IPS DF 6.9 (cell line): ENCODE data around the gene FAM89A.

ENCODE experiments used
- DNase-seq: peaks from one replicate; pipeline ENCODE4 v3.0.0-alpha.2; 2013; ENCODE audit warnings: low read depth, low spot score
- H3K27ac ChIP-seq: one replicate; pipeline ENCODE4 v1.5.1; 2013; ENCODE audit warnings: low read length, control low read depth
- H3K27me3 ChIP-seq: 2 replicates; pipeline ENCODE4 v1.6.1; 2013; ENCODE audit warnings: mild to moderate bottlenecking, low read length; ENCODE audit not compliant: control insufficient read depth, insufficient read depth
- H3K36me3 ChIP-seq: 2 replicates; pipeline ENCODE4 v1.6.1; 2013; ENCODE audit warnings: low read length; ENCODE audit not compliant: control insufficient read depth, insufficient read depth
- H3K4me1 ChIP-seq: 2 replicates; pipeline ENCODE4 v1.6.1; 2013; ENCODE audit warnings: low read length; ENCODE audit not compliant: control insufficient read depth, insufficient read depth
- H3K4me3 ChIP-seq: 2 replicates; pipeline ENCODE4 v1.5.1; 2013; ENCODE audit warnings: mild to moderate bottlenecking, low read length
- H3K9me3 ChIP-seq: 2 replicates; pipeline ENCODE4 v1.6.1; 2013; ENCODE audit warnings: low read length, inconsistent platforms; ENCODE audit not compliant: control insufficient read depth, insufficient read depth
- WGBS: extraction: QIAGEN DNeasy Blood & Tissue Kit; methylation state at CpG from one replicate; pipeline ENCODE4 v1.1.7; 2013; ENCODE audit warnings: mixed read lengths, missing lambda C conversion rate; ENCODE audit not compliant: insufficient read length, insufficient coverage; 5-methylcytosine and 5-hydroxymethylcytosine counted together

FAM89A gene

GRCh38 chr1:231040019-231040799, at the start of gene FAM89A:
Gene FAM89A (minus strand): TSS chr1:231040254. CDS start chr1:231040211, 43 bp downstream.
- WGBS, result no CpG with 5 or more reads among the region's 82 CpGs
- no peak within 1 kb of the TSS for H3K27ac ChIP-seq
- no peaks in the 10 kb centered on the region for H3K36me3 ChIP-seq
- peaks cover 44% of the 10 kb centered on the region for H3K27me3 ChIP-seq
- DNase-seq, result no peak
- H3K9me3 ChIP-seq, result no peaks in the 10 kb centered on the region
- H3K4me1 ChIP-seq, result no peaks in the 10 kb centered on the region; the same call in 1 of the 2 replicates
- peak within 1 kb of the TSS; percentile 57 for H3K4me3 ChIP-seq

- no CpG with 5 or more reads among the region's 5 CpGs for WGBS
- Histone ChIP-seq H3K4me1 (no peaks in the 10 kb centered on the region), H3K4me3 (no peak overlapping the region), H3K9me3 (no peaks in the 10 kb centered on the region), H3K27me3 (no peaks in the 10 kb centered on the region), H3K27ac (no peak overlapping the region), H3K36me3 (no peaks in the 10 kb centered on the region)
- DNase-seq, result no peak
Observed at GRCh38 chr1:231084353-231084752, 44.3 kb upstream of the FAM89A start.

DNA sequence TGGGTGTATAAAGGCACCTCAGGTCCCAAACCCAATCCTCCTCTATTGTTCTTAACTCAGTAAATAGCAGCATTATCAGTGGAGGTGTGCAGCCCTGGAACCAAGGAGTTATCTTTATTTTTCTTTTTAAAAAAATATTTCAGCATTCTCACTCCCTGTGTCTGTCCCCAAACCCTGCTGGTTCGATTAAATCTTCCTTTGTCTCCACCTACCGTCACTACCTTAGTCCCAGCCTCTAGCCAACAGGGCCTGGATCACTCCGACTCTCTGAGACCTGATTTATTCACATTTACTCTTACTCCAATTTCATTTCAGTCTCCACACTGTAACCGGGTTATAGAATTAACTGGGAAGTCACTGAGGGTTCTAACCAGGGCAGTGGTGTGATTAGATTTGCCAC, 39.1 kb upstream of the FAM89A start:
- no peak for DNase-seq
- no CpG with 5 or more reads among the region's 4 CpGs for WGBS
- no peak overlapping the region for H3K4me3 ChIP-seq
- H3K4me1 ChIP-seq, result no peaks in the 10 kb centered on the region; the same call in 1 of the 2 replicates
- H3K9me3 ChIP-seq, result no peaks in the 10 kb centered on the region
- H3K27me3 ChIP-seq, result no peaks in the 10 kb centered on the region
- H3K36me3 ChIP-seq, result no peaks in the 10 kb centered on the region
- no peak overlapping the region for H3K27ac ChIP-seq

DNA sequence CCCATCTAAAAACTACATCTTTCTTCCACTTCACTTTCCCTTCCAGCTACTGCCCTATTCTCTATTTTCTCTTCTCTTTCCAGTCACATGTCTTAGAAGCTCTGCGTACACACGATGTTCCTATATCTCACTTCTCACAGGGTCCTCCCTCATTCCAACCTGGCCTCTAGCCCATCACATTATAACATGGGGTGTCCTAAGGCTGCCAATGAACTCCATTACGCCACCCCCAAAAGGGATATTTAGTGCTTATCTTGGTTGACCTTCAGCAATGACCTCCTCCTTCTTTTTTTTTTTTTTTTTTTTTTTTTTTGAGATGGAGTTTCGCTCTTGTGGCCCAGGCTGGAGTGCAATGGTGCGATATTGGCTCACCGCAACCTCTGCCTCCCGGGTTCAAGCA, 38.2 kb upstream of the FAM89A start:
- Histone ChIP-seq H3K9me3 (no peaks in the 10 kb centered on the region), H3K27me3 (no peaks in the 10 kb centered on the region), H3K27ac (no peak overlapping the region), H3K36me3 (no peaks in the 10 kb centered on the region), H3K4me1 (no peaks in the 10 kb centered on the region; the same call in 1 of the 2 replicates), H3K4me3 (no peak overlapping the region)
- no CpG with 5 or more reads among the region's 7 CpGs for WGBS
- DNase-seq, result no peak

- H3K4me1 ChIP-seq, result no peaks in the 10 kb centered on the region; the same call in 1 of the 2 replicates
- WGBS, result no CpG with 5 or more reads among the region's 5 CpGs
- H3K9me3 ChIP-seq, result no peaks in the 10 kb centered on the region
- H3K27me3 ChIP-seq, result no peaks in the 10 kb centered on the region
- no peak overlapping the region for H3K4me3 ChIP-seq
- H3K27ac ChIP-seq, result no peak overlapping the region
- DNase-seq, result no peak
- no peaks in the 10 kb centered on the region for H3K36me3 ChIP-seq
Observed at GRCh38 chr1:231076802-231077201, 36.7 kb upstream of the FAM89A start.

DNA sequence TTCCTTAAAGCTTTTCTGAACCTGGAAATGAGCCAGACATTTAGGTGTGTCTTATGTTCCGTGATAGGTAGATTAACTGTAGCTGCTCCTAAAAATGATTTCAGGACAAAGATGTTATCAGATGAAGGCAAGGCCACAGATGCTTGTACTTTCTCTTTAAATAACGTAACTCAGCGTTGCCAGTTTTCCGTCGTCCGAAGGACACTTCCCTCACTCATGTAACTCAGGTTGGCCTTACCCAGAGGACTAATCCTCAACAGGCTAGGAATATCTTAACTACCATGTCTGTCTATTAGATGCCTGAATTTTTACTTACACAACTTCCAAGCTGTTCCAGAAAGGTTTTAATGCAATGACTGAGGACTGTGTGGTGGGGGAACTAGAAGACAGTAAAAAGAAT, 35.4 kb upstream of the FAM89A start:
- Histone ChIP-seq H3K4me3 (no peak overlapping the region), H3K4me1 (no peaks in the 10 kb centered on the region; the same call in 1 of the 2 replicates), H3K9me3 (no peaks in the 10 kb centered on the region), H3K27me3 (no peaks in the 10 kb centered on the region), H3K36me3 (no peaks in the 10 kb centered on the region), H3K27ac (no peak overlapping the region)
- no peak for DNase-seq
- no CpG with 5 or more reads among the region's 6 CpGs for WGBS

DNA sequence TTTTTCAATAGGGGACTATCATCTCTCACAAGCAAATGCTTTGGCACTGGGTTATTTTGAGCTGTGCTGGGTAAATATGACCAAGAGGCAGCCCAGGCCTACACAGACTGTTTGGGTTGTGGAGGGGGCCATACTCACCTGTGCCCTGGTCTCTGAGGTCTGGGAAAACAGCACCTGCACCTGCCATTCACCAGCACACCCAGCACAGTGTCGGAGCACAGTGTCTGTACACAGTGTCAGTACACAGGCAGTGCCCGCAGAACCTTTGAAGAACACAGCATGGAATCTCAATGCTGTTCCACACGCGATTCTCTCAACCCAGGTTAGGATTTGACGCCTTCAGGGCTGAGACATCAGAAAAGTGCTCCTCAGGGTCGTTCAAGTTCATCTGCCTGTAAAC, 35.0 kb upstream of the FAM89A start:
- H3K9me3 ChIP-seq, result no peaks in the 10 kb centered on the region
- no peak for DNase-seq
- no peak overlapping the region for H3K27ac ChIP-seq
- WGBS, result no CpG with 5 or more reads among the region's 6 CpGs
- no peaks in the 10 kb centered on the region for H3K27me3 ChIP-seq
- no peak overlapping the region for H3K4me3 ChIP-seq
- no peaks in the 10 kb centered on the region for H3K36me3 ChIP-seq
- no peaks in the 10 kb centered on the region; the same call in 1 of the 2 replicates for H3K4me1 ChIP-seq

GRCh38 chr1:231074046-231074445, 34.0 kb upstream of the FAM89A start:
- Histone ChIP-seq H3K36me3 (no peaks in the 10 kb centered on the region), H3K27me3 (no peaks in the 10 kb centered on the region), H3K27ac (no peak overlapping the region), H3K4me1 (no peaks in the 10 kb centered on the region; the same call in 1 of the 2 replicates), H3K9me3 (no peaks in the 10 kb centered on the region), H3K4me3 (no peak overlapping the region)
- WGBS, result no CpG with 5 or more reads among the region's 2 CpGs
- no peak for DNase-seq

- no peak overlapping the region for H3K27ac ChIP-seq
- no peak overlapping the region for H3K4me3 ChIP-seq
- no peaks in the 10 kb centered on the region for H3K36me3 ChIP-seq
- H3K9me3 ChIP-seq, result no peaks in the 10 kb centered on the region
- no peak for DNase-seq
- H3K27me3 ChIP-seq, result no peaks in the 10 kb centered on the region
- H3K4me1 ChIP-seq, result no peaks in the 10 kb centered on the region; the same call in 1 of the 2 replicates
- WGBS, result no CpG with 5 or more reads among the region's 3 CpGs
Observed at GRCh38 chr1:231073331-231073730, 33.3 kb upstream of the FAM89A start.

DNA sequence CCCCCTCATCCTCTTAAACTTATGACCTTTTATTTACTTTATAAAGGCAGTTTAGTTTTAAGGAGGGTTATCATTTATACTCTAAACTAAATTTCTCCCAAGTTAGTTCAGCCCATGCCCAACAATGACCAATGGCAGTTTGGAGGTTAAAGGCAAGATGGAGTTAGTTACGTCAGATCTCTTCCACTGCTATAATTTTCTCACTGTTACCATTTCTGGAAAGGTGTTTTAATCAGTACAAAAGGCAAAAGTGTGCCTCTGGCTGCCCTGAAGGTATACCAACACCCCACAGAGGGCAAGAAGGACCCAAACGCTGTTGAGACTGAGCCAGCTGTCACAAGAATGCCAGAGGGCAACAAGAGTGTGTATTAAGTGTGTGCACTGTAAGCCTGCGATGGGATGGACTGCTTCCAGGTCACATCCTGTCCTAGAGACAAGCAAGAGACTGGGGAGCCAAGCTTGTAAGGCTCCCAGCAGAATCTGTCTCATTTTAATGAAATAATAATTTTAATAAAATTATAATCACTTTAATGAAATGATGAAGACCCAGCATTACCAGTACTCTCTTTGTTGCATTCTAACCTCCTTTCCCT, 32.5 kb upstream of the FAM89A start:
- H3K36me3 ChIP-seq, result no peaks in the 10 kb centered on the region
- DNase-seq, result no peak
- H3K27me3 ChIP-seq, result no peaks in the 10 kb centered on the region
- no peak overlapping the region for H3K4me3 ChIP-seq
- WGBS, result no CpG with 5 or more reads among the region's 3 CpGs
- H3K4me1 ChIP-seq, result no peaks in the 10 kb centered on the region; the same call in 1 of the 2 replicates
- no peak overlapping the region for H3K27ac ChIP-seq
- no peaks in the 10 kb centered on the region for H3K9me3 ChIP-seq
